Stimulated activated CD8-positive, alpha-beta memory T cell treated with anti-CD3 and anti-CD28 coated beads, Interleukin-4, amount 100 ng/mL, for 24 hours (primary cell): ENCODE results near the gene DIS3.
"Not testable (repeated sequence)": the region's sequence is repeated elsewhere in the genome, so short reads cannot be mapped to it uniquely, and the experiment has no call there.

Experiments
- DNase-seq: peaks from one replicate; pipeline ENCODE4 v3.0.0-alpha.2; 2020; ENCODE audit warnings: low read depth

DIS3 gene, protein sequence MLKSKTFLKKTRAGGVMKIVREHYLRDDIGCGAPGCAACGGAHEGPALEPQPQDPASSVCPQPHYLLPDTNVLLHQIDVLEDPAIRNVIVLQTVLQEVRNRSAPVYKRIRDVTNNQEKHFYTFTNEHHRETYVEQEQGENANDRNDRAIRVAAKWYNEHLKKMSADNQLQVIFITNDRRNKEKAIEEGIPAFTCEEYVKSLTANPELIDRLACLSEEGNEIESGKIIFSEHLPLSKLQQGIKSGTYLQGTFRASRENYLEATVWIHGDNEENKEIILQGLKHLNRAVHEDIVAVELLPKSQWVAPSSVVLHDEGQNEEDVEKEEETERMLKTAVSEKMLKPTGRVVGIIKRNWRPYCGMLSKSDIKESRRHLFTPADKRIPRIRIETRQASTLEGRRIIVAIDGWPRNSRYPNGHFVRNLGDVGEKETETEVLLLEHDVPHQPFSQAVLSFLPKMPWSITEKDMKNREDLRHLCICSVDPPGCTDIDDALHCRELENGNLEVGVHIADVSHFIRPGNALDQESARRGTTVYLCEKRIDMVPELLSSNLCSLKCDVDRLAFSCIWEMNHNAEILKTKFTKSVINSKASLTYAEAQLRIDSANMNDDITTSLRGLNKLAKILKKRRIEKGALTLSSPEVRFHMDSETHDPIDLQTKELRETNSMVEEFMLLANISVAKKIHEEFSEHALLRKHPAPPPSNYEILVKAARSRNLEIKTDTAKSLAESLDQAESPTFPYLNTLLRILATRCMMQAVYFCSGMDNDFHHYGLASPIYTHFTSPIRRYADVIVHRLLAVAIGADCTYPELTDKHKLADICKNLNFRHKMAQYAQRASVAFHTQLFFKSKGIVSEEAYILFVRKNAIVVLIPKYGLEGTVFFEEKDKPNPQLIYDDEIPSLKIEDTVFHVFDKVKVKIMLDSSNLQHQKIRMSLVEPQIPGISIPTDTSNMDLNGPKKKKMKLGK

DNA sequence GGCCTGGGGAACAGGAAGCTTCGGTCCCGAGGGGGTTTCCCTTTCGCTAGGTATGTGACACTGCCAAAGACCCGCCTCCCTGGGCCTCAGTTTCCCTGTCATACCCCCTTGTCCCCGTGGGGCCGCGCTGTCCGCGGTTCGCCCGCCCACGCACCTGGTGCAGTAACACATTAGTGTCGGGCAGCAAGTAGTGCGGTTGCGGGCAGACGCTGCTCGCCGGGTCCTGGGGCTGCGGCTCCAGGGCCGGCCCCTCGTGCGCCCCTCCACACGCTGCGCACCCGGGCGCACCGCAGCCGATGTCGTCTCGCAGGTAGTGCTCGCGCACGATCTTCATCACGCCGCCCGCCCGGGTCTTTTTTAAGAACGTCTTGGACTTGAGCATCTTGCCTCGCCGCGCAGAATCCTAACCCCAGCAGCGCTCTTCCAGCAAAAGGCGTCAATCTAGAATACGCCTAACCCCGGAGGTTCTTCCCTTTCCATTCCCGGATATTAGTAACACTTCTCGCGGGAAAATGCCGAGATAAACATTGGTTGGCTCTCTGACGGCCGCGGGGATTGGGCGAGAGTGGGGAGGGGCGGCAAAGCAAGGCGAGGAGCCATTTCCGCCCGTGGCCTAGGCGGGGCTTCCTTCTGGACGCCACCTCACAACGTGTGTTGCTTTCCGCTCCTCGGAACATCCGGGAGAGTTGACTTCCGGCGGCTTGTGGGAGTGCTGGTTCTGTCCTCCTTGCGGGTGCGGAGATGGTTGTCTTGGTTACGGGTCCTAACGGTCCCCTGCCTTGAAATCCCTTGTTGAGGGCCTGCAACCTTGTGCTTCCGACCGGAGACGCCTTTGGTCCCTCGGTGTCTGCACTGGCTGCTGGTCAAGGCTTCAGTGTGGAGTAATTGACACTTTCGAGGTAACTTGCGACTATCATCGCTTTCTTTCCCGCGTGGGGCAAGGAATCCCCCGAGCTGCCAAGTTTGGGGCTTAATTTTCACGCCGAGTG, at the start of gene DIS3, which contains the start of gene PIBF1:
DIS3 (minus strand) TSS at position 450 of the 989 bp plus-strand sequence; CDS start at position 382, 68 bp downstream.
PIBF1 (plus strand) TSS at position 683 of the 989 bp plus-strand sequence. CDS start 1,337 bp downstream, outside the sequence.
- DNase-seq: peak; percentile 94

DNA sequence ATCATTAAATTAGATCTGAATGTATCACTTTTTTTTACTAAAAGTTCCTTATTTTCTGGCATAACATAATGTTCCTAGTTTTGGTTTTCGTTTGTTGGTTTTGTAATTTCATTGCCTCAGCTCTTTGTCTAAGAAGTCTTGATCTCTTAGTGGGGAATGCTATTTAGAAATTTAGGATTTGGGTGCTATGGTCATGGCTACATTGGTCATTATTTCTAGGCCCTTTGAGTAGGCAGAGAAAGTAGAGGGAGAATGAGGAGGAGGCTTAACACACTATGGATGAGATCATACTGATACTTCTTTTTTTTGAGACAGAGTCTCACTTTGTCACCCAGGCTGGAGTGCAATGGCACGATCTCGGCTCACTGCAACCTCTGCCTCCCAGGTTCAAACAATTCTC, 42.0 kb upstream of the DIS3 start:
- no peak for DNase-seq

DNA sequence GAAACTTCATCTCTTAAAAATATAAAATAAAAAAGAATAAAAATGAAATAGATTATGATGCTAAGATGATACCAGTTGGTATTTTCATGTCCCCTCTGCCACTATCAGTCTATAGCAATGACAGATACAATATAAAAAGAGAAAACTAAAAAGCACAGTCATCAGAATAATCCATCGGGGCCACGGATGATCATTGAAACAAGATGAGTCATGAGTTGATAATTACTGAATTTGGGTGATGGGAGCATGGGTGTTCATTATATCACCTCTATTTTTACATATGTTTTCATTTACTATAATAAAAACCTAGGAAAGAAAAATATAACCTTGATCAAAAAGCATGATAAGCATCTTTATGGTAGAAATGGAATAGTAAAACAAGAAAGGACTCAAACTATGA, 41.4 kb upstream of the DIS3 start:
- no peak for DNase-seq

DNA sequence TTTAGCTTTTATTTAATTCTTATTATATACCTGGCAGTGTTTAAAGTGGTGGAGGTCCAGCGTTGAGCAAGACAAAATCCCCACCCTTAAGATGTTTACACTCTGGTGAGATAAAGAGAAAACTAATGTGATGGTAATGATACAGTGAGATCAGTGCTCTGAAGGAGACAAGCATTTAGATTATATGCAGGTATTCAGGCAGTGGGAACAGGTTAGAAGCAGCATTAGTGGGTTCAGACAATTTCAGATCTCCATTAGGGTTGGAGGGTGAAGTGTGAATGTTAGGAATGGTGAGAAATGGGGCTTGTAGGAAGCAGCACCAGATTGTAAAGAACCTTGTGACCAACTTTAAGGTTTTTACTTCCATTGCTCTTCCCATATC, 39.2 kb upstream of the DIS3 start:
- no peak for DNase-seq

DNA sequence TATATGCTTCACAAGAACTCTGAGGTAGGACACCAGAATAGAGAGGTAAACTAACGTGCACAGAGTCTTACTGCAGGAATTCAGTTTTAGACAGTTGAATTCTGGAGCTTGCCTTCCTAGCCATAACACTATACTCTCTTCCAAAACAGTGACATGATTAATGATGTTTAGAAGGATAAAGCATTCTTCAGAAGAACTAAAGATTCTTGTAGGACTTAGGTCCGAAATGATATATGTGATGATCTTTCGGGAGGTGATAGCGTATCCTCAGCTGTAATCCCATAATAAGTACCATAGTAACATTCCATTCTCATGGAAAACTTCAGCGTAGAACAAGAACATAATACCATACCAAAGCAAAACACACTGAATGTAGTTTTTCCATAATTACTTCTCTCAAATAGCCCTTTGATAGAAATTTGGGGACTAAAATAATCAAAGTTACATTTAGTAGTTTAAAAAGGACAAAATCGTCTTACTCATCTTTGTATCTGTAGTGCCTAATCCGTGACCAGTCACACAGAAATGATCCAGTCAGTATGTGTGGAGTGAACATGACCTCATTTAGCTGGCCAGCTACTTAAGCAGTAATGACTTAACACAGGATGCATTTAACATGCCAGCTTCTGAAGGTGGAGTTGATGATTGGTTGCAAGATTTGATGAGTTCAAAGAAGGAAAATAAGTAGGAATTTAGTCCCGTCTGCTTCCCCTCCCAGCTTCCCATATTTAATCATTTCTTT, 38.6 kb upstream of the DIS3 start:
- DNase-seq: no peak

DNA sequence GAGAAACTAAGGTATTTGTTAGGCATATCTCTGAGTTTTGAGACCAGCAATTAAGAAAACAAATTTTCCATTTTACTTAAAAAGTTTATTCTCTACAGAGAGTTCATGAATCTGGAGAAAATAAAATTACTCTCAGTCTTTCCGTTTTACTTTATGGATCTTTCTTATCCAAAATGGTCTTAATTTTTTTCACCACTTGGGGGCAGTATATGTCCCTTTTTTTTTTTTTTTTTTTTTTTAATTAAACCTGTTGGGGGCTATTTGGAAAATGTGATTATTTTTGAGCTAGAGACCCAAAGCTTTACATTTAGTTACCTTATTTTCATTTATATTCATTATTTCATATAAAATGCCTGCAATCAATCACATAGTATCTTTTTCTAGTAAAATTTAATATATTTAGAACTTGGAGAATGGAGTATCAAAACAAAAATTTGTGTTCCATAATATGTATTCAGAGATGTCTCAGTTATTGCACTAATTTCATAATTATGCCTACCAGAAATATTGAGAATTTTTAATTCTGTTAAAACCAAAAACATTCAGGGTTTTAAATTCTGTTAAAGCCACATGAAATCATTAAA, 27.3 kb upstream of the DIS3 start:
- no peak for DNase-seq

DNA sequence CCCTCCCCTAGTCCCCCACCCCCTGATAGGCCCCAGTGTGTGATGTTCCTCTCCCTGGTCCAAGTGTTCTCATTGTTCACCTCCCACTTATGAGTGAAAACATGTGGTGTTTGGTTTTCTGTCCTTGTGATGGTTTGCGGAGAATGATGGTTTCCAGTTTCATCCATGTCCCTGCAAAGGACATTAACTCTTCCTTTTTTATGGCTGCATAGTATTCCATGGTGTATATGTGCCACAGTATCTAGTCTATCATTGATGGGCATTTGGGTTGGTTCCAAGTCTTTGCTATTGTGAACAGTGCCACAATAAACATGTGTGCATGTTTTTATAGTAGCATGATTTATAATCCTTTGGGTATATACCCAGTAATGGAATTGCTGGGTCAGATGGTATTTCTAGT, 24.8 kb upstream of the DIS3 start:
- not testable (repeated sequence) for DNase-seq

DNA sequence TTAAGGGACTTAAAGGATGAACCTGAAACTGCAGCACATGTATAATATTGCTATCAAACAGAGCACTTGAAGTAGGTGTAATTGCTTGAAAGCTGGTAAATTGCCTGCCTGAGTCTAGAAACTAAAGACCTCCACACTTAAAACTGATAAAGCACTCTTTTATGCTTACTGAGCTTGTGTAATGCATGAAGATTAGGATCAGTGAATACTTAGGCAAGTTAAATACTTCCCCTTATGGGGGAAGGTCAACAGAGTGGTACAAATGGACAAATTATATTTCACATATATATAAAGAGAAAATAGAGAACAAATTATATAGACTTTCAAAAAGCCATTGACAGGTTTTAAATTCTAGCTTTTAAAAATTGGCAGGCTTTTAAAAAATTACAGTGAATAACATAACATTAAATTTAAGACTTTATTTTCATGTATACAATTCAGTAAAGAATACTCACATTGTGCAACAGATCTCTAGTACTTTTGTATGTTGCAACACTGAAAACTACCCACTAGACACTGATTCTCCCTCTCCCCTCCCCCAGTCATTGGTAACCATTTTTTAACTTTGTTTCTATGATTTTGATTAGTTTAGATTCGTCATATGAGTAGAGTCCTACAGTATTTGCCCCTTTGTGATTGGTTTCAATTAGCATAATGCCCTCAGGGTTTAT, 24.1 kb upstream of the DIS3 start:
- no peak for DNase-seq

DNA sequence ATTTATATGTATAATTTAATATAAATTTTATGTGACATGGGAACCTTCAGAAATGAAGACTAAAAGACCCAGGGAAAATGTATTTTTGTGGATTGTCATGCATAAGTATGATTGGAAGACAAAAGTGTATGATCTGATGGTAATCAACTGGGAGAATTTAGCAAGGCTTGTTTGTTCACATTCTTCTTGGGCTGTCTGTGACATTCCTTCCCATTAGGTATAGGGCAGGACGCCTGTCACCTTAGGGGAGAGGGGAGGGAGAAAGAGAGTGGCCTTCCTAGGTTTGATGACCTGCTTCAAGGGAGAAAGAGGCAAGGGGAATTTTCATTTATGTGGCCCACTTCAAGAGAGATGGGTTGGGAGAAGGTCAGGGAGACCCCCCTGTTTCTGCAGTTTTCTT, 22.6 kb upstream of the DIS3 start:
- DNase-seq: no peak

DNA sequence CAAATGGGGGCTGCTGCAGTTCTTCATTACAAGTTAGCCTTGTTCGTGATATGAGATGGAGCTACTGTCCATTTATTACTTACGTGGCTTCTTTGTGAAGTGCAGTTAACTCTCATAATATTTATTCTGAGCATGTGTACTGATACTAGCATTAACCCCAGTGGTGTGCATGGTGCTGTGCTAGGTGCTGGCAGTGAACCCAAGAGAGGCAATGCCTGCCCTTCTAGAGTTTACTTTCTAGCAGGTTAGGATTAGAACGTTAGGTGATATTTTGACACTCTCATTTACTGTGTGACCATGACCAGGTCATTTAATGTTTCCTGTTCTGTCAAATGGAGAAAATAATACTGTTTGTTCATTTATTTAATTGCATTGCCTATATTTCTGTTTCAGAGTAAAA, 17.1 kb upstream of the DIS3 start:
- DNase-seq: no peak

DNA sequence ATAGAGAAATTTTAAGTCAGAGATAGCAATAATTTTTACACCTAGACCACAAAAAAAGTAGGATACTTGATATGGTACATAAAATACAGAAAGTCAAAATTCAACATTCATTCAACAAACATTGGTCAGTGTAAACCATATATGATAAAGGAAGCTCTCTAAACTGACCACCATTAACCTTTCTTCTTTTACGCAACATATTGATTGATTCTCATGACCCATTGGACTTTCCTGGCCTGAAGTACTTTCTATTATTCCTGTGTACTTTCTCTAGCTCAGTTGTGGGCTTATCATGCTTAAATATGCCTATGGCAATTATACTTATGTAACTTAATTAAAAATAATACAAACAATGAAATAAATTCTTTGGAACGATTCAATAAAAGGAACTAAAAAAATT, 10.9 kb upstream of the DIS3 start:
- no peak for DNase-seq

DNA sequence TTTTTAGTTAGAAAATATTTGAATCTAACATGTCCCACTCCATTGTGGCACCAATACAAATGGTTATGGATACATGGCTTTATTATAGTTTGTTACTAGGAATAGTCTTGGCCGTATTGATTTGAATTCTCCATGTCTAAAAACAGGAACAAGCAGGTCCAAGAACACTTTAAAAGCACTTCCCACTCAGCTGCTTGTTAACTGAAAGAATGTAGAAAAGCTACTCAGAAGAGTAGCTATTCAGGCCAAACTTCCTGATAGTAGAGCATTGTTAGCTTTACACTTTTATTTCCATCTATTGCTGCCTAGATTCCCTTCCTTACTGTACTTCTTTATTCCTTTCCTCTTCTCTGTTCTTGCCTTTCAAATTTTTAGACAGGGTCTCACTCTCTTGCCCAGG, 7.1 kb upstream of the DIS3 start:
- no peak for DNase-seq

DNA sequence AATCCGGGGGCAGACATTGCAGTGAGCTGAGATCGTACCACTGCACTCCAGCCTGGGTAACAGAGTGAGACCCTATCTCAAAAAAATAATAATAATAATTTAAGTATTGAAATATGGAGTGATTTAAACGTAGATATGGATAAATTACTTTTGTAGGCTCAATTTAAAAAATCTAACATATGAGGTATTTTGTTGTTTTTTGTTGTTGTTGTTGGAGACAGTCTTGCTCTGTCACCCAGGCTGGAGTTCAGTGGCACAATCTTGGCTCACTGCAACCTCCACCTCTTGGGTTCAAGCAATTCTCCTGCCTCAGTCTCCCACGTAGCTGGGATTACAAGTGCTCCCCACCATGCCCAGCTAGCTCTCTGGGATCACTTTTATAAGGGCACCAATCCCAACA, 3.0 kb upstream of the DIS3 start:
- not testable (repeated sequence) for DNase-seq

DNA sequence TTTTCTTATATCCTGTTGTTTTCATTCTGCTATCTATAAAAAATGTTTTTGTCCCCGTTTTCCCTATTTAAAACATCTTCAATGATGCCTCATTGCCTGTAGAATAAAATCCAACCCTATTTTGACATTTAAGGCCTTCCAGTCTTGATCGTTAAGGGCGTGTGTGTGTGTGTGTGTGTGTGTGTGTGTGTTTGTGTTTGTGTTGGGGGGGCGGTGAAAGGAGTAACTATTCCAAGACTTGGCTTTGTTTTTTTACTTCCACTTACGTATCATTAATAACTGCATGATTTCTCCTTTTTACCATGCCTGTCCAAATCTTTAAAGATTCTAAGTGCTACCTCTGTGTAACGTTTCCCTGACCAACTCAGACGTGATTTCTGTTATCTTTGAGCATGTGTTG, 1.0 kb upstream of the DIS3 start:
- no peak for DNase-seq

DNA sequence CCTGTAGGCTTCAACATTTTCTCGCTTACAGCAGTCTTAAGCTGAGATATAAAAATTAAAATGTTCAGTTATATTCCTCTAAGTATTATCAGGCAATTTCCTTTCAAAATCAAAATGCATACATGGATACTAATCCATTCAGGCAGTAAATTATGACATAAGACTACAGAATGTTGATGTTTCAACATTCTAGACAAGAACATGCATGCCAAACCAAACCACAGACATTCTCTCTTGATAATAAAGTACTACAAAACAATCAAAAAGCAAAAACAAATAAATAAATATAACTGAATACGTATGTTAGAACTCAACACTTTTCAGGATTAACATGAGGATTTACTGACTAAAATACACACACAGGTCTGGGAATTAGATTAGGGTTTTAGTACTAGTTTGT, 7.7 kb downstream of the DIS3 start:
- DNase-seq: no peak

DNA sequence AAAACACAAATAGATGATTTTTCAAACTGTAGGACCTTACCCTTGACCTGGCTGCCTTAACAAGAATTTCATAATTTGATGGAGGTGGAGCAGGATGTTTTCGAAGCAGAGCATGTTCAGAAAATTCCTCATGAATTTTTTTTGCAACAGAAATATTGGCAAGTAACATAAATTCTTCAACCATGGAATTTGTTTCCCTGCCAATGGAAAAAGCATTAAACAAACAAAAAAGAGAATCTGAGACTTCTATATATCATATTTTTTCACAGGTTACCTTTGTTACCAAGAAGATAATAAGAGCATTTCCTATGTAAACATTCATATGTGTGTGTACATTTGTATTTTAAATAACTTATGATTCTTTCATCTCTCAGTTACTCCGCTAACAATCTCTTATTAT, 18.3 kb downstream of the DIS3 start:
- DNase-seq: no peak

DNA sequence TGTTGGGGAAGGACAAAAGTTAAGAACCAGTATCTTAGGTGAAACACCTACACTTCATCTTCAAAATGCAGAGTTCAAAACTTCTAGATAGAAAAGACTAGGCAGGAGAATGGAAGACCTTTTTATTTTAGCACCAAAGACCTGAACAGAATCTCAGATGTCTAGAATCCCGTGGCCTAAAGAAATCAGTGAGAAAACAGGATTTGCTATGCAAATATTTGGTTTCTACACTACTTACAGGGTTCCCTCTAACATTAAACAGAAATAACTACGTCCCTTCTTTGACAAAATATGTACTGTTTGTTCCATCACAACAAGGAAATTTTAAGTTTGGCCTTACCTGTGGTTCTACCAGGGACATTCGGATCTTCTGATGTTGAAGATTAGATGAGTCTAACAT, 21.5 kb downstream of the DIS3 start:
- DNase-seq: no peak

DNA sequence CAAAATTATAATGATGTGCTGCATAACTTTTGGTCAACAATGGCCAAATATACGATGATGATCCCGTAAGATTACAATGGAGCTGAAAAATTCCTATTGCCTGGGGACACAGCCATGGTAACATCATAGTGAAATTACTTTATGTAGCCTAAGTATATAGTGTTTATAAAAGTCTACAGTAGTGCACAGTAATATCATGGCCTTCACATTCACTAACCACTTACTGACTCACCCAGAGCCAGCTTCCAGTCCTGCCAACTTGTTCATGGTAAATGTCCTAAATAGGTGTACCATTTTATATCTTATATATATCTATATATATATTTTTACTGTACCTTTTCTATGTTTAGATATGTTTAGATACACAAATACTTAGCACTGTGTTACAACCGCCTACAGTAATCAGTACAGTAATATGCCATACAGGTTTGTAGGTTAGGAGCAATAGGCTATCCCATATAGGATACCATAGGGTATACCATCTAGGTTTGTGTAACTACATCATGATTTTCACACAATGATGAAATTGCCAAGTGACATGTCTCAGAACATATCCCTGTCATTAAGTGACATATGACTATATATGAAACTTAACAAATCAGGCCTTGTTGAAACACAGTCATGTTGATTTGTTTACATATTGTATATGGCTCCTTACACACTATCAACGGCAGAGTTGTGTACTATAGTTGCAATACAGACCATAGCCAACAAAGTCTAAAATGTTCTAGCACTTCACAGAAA, 23.7 kb downstream of the DIS3 start:
- no peak for DNase-seq

DNA sequence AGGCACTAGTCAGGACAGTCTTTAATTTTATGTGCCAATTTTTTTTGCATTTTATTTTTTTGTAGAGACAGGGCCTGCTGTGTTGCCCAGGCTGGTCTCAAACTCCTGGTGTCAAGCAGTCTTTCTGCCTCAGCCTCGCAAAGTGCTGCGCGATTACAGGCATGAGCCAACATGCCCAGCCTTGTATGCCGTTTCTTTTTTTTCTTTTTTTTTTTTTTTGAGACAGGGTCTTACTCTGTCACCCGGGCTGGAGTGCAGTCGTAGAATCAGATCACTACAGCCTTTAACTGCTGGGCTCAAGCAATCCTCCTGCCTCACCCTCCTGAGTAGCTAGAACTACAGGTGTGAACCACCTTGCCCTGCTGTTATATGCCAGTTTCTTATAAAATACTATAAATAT, 27.6 kb downstream of the DIS3 start:
- no peak for DNase-seq
